Activated T-helper 1 cell treated with anti-CD3 and anti-CD28 coated beads, Interleukin-12 subunit alpha, Interleukin-12 subunit beta, Interleukin-2, Interleukin-4 antibody, amounts not matched to agents 30 ng/mL and 10 ng/mL and 1 ng/mL, durations not matched to agents 14 hours and 24 hours and 36 hours (primary cell): ENCODE results near the gene SDR42E2. TPM values are rescaled to one million over a fixed set of nuclear protein-coding genes. Genes with fewer than 3 reads are reported as not detected.
"Not testable (repeated sequence)": the region's sequence is repeated elsewhere in the genome, so short reads cannot be mapped to it uniquely, and the experiment has no call there.

Source experiments
- DNase-seq: peaks from one replicate; pipeline ENCODE4 v3.0.0; 2021; ENCODE audit warnings: low spot score
- H3K27ac Mint-ChIP-seq: one replicate; pipeline ENCODE4 v1.8.0; 2021; ENCODE audit warnings: mild to moderate bottlenecking, mixed read lengths
- H3K27me3 Mint-ChIP-seq: one replicate; pipeline ENCODE4 v1.8.0; 2022; ENCODE audit warnings: mild to moderate bottlenecking, moderate library complexity, mixed read lengths; ENCODE audit not compliant: insufficient read depth
- H3K36me3 Mint-ChIP-seq: one replicate; pipeline ENCODE4 v1.8.0; 2021; ENCODE audit warnings: low read depth, mixed read lengths
- H3K4me1 Mint-ChIP-seq: one replicate; pipeline ENCODE4 v1.8.0; 2021; ENCODE audit warnings: low read depth, mixed read lengths
- H3K4me3 Mint-ChIP-seq: one replicate; pipeline ENCODE4 v1.8.0; 2021; ENCODE audit warnings: mild to moderate bottlenecking, moderate library complexity, mixed read lengths
- H3K9me3 Mint-ChIP-seq: one replicate; pipeline ENCODE4 v1.8.0; 2021; ENCODE audit warnings: mixed read lengths
- intact Hi-C: fragments of 100-400 bp; cut with micrococcal nuclease; formaldehyde crosslinking; loops from one replicate; pipeline ENCODE4 v1.15.1; 2024
- total RNA-seq: library from RNA; stranded (reverse); gene quantifications from 2 replicates; pipeline ENCODE4 v1.2.3, GENCODE V29; 2022

The SDR42E2 gene
- total RNA-seq: not detected in 2 replicates

DNA sequence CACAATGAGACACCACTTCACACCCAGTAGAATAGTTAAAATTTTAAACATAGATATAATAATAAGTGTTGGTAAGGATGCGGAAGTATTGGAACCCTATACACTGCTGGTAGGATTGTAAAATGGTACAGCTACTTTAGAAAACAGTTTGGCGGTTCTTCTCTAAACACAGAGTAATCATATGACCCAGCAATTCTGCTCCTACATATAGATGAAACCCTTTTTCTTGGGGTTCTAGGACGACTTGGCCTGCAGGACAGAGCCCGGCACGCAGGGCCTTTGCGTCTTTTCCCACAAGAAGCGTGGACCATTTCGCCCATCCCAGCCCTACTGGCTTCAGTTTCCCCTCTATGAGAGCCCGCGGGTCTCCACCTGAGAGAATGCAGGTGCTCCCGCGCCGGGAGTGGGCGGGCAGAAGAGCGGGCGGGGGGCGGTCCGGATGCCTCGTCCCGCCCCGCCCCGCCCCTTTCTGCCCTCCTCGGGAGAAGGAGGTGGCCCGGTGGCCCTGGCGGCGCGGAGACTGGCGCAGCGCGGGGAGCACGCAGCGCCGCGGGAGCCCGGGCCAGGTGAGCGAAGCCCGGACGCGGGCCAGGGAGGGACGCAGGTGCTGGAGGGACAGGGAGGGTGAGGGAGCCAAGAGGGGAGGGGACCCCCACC, at the start of gene SDR42E2:
Gene SDR42E2, plus strand, starts transcription at position 508 of the 657 bp plus-strand sequence. CDS start 3,077 bp downstream, outside the sequence.
- Mint-ChIP-seq H3K4me1 (no peaks in the 10 kb centered on the region), H3K27ac (no peak within 1 kb of the TSS), H3K36me3 (no peaks in the 10 kb centered on the region), H3K4me3 (no peak within 1 kb of the TSS), H3K9me3 (no peaks in the 10 kb centered on the region), H3K27me3 (peaks cover 33% of the 10 kb centered on the region)
- intact Hi-C loops: no loop called here
- no peak for DNase-seq

DNA sequence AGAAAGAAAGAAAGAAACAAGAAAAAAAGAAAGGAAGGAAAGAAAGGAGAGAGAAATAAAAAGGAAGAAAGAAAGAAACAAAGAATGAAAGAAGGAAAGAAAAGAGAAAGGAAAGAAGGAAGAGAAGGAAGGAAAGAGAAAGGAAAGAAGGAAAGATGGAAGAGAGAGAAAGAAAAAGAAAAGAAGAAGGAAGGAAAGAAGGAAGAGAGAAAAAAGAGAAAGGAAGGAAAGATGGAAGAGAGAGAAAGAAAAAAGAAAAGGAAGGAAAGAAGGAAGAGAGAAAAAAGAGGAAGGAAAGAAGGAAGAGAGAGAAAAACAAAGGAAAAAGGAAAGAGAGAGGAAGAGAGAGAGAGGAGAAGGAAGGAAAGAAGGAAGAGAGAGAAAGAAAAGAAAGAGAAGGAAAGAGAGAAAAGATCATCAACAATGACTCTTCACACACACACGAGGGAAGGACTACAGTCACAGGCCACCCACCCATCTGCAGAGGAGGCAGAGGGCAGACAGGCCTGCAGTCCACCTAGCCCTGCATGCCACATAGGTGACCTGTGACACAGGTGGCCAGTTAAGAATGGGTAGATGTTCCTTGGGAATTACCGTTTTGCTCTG, 46.1 kb upstream of the SDR42E2 start:
- H3K4me1 Mint-ChIP-seq: no peaks in the 10 kb centered on the region
- H3K9me3 Mint-ChIP-seq: no peaks in the 10 kb centered on the region
- intact Hi-C loops: no loop called here
- no peak overlapping the region for H3K27ac Mint-ChIP-seq
- peaks cover 6% of the 10 kb centered on the region for H3K27me3 Mint-ChIP-seq
- DNase-seq: no peak
- no peak overlapping the region for H3K4me3 Mint-ChIP-seq
- no peaks in the 10 kb centered on the region for H3K36me3 Mint-ChIP-seq

DNA sequence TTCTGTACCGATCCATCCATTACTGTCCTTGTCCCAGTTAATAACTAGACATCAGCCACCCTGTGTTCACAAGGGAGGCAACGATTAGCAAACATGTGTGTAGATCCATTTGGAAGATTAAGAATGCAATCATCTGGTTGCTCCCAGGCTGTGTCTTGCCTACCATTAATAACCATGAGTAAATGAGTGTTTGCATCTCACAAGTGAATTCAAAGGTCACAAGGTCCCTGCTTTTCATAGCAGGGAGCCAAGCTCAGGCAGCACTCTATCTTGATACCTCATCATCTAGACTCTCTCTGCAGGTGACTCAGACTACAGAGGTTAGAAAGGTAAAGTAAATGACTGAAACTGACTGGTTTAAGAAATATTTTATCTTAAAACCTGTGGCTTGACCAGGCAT, 44.7 kb upstream of the SDR42E2 start:
- Mint-ChIP-seq H3K36me3 (no peaks in the 10 kb centered on the region), H3K4me3 (no peak overlapping the region), H3K9me3 (no peaks in the 10 kb centered on the region), H3K27ac (no peak overlapping the region), H3K4me1 (no peaks in the 10 kb centered on the region), H3K27me3 (peaks cover 7% of the 10 kb centered on the region)
- DNase-seq: no peak
- intact Hi-C loops: no loop called here

DNA sequence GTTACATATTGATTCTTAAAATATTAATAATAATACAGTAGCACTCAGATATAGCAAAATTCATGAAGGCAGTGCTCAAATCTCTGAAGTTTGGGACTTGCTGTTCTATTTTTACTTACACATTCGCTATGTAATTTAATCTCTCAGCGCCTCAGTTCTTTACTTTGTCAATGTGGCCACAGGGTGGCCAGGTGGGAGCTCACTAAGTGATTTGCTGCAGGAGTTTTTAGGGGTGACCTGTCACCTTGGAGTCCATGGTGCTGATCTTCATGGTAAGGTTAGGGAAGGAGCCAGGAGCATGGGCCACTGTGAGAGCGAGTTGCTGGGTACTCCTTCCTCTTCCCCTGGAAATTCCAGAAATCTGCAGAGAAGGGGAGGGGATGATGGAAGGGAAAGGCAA, 41.9 kb upstream of the SDR42E2 start:
- DNase-seq: no peak
- Mint-ChIP-seq H3K9me3 (no peaks in the 10 kb centered on the region), H3K4me1 (no peaks in the 10 kb centered on the region), H3K27me3 (peaks cover 7% of the 10 kb centered on the region), H3K36me3 (no peaks in the 10 kb centered on the region), H3K4me3 (no peak overlapping the region), H3K27ac (no peak overlapping the region)
- intact Hi-C loops: no loop called here

DNA sequence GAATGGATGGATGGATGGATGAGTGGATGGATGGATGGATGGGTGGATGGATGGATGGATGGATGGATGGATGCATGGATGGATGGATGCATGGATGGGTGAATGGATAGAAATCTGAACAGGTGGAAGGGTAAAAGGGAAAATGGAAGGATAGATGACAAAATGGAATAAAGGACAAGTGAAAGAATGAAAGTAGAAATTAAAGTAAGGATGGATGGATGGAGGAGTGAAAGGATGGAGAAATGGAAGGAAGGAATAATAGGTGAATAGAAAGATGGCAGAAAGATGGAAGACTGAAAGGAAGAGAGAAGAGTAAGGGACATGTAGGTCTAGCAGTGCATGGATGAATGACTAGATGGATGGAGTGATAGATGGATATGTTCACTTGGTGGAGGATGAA, 40.1 kb upstream of the SDR42E2 start:
- DNase-seq: no peak
- H3K4me3 Mint-ChIP-seq: no peak overlapping the region
- H3K36me3 Mint-ChIP-seq: no peaks in the 10 kb centered on the region
- H3K4me1 Mint-ChIP-seq: no peaks in the 10 kb centered on the region
- peaks cover 7% of the 10 kb centered on the region for H3K27me3 Mint-ChIP-seq
- H3K9me3 Mint-ChIP-seq: no peaks in the 10 kb centered on the region
- H3K27ac Mint-ChIP-seq: no peak overlapping the region
- intact Hi-C loops: no loop called here

DNA sequence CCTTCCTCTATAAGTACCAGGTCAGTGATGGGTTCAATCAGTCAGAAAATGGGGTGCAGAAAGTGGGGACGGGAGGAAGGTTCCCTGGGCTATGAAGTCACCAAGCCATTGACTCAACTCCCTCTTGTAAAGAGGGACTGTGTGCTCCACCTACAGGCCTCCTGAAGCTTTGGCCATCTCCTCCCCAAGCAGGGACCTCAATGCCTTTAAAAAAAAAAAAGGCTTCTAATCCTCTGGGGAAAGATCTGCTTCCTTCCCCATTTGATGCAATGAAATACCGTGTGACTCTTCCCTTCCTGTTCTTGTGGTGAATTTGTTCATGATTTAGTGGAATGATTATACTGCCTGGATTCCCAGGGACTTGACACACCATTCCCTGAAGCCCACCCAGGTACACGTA, 39.2 kb upstream of the SDR42E2 start:
- H3K4me3 Mint-ChIP-seq: no peak overlapping the region
- peaks cover 7% of the 10 kb centered on the region for H3K27me3 Mint-ChIP-seq
- peak overlapping the region; percentile 40 for H3K27ac Mint-ChIP-seq
- no peaks in the 10 kb centered on the region for H3K4me1 Mint-ChIP-seq
- H3K9me3 Mint-ChIP-seq: no peaks in the 10 kb centered on the region
- intact Hi-C loops: no loop called here
- no peaks in the 10 kb centered on the region for H3K36me3 Mint-ChIP-seq
- no peak for DNase-seq

DNA sequence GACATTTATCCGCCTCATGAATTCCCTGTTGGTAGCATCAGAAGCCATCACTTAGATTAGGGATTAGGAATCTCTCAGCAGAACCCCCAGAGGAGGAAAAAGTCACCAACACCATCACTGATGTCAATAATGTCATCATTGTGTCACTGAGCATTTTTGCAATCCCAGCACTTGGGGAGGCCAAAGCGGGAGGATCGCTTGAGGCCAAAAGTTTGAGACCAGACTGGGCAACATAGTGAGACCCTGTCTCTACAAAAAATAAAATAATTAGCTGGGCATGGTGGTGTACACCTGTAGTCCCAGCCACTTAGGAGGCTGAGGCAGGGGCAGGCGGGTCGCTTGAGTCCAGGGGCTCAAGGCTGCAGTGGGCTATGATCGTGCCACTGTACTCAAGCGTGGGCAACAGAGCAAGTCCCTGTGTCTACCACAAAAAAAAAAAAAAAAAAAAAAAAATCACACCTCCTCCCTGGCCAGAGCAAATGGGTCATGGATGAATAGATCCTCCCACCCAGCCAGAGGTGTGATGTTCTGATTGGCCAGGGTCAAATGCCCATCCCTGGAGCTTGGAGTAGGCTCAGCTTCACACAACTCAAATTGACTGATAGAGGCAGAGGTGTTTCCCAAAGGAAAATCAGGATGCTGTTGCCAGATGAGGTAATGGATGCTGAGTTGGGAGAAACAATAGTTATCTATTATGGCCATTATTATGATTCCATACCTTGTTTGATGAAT, 38.4 kb upstream of the SDR42E2 start:
- Mint-ChIP-seq H3K27ac (no peak overlapping the region), H3K36me3 (no peaks in the 10 kb centered on the region), H3K4me1 (no peaks in the 10 kb centered on the region), H3K4me3 (no peak overlapping the region), H3K27me3 (peaks cover 7% of the 10 kb centered on the region), H3K9me3 (no peaks in the 10 kb centered on the region)
- DNase-seq: no peak
- intact Hi-C loops: no loop called here

DNA sequence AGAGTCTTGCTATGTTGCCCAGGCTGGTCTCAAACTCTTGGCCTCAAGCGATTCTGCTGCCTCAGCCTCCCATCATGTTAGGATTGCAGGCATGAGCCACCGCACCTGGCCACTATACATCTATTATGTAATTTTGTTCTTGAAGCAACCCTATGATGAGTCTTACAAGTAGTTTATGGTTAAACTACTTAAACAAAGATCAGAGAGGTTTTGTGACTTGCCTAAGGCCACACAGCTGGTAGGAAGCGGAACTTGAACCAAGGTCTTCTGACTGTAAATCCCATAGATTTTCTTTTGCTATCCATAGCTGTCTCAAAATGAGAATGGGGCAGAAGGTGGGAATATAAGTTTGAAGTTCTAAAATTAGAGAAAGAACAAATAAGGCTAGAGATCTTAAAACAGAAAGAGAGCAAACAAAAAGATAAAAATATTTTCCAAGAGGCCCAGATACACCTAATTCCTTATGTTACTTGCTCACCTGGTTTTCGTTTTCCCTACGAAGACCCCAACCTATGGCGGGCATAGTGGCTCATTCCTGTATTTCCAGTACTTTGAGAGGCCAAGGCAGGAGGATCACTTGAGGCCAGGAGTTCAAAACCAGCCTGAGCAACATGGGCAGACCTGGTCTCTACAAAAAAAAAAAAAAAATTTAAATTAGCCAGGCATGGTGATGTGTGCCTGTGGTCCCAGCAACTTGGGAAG, 37.6 kb upstream of the SDR42E2 start:
- H3K27ac Mint-ChIP-seq: no peak overlapping the region
- H3K4me3 Mint-ChIP-seq: no peak overlapping the region
- no peaks in the 10 kb centered on the region for H3K9me3 Mint-ChIP-seq
- H3K4me1 Mint-ChIP-seq: no peaks in the 10 kb centered on the region
- intact Hi-C loops: no loop called here
- H3K27me3 Mint-ChIP-seq: peaks cover 11% of the 10 kb centered on the region
- no peaks in the 10 kb centered on the region for H3K36me3 Mint-ChIP-seq
- no peak for DNase-seq

DNA sequence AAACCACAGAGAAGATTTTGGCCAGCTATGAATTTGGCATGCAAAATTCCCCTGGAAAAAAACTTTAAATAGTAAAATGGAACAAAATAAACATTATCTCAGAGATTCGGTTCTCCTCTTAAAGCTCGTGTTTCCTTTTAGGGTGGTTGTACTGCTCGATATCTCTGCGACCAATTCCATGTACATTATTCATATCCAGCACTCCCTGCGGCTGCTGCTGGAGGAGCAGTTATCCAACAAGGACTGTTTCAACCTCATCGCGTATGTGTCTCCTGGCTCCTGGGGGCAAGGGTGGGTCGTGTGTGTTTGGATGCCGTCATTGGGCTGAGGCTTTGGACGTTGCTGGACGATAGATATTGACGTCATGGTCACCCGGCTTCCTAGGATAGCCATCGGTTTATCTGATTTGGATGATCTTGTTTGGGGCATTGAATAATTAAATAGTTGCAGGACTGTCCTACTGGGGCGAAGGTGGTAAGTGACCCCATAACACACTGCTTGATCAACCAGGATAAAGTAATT, 36.2 kb upstream of the SDR42E2 start:
- intact Hi-C loops: no loop called here

DNA sequence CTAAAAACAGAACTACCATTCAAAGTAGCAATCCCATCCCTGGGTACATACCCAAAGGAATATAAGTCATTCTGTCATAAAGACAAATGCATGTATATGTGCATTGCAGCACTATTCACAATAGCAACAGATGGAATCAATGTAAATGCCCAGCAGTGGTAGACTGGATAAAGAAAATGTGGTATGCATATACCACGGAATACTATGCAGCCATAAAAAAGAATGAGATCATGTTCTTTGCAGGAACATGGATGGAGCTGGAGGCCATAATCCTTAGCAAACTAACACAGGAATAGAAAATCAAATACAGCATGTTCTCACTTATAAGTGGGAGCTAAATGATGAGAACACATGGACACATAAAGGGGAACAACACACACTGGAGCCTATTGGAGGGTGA, 33.8 kb upstream of the SDR42E2 start:
- intact Hi-C loops, H3K27ac Mint-ChIP-seq, H3K9me3 Mint-ChIP-seq, H3K36me3 Mint-ChIP-seq, H3K27me3 Mint-ChIP-seq, H3K4me3 Mint-ChIP-seq, DNase-seq, H3K4me1 Mint-ChIP-seq: not testable (repeated sequence)

More for the DNA sequence above, 36.2 kb upstream of the SDR42E2 start:
- DNase-seq: no peak
- Mint-ChIP-seq H3K4me3 (no peak overlapping the region), H3K4me1 (no peaks in the 10 kb centered on the region), H3K36me3 (no peaks in the 10 kb centered on the region), H3K9me3 (no peaks in the 10 kb centered on the region), H3K27ac (no peak overlapping the region), H3K27me3 (peaks cover 5% of the 10 kb centered on the region)

DNA sequence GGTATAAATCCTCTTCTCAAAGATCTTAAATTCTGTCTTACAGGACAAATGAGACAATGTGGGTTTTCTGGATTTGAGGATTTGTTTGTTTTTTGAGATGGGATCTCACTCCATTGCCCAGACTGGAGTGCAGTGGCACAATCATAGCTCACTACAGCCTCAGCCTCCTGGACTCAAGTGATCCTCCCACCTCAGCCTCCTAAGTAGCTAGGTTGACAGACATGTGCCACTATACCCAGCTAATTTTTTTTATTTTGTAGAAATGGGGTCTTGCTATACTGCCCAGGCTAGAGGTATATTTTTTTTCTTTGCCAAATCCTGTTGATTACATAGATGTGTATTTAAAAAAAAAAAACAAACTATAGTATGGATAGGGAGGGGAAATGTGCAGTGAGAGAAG, 31.8 kb upstream of the SDR42E2 start:
- H3K36me3 Mint-ChIP-seq: no peaks in the 10 kb centered on the region
- H3K9me3 Mint-ChIP-seq: no peaks in the 10 kb centered on the region
- H3K27me3 Mint-ChIP-seq: peaks cover 4% of the 10 kb centered on the region
- H3K4me1 Mint-ChIP-seq: no peaks in the 10 kb centered on the region
- no peak overlapping the region for H3K4me3 Mint-ChIP-seq
- no peak for DNase-seq
- intact Hi-C loops: no loop called here
- no peak overlapping the region for H3K27ac Mint-ChIP-seq

DNA sequence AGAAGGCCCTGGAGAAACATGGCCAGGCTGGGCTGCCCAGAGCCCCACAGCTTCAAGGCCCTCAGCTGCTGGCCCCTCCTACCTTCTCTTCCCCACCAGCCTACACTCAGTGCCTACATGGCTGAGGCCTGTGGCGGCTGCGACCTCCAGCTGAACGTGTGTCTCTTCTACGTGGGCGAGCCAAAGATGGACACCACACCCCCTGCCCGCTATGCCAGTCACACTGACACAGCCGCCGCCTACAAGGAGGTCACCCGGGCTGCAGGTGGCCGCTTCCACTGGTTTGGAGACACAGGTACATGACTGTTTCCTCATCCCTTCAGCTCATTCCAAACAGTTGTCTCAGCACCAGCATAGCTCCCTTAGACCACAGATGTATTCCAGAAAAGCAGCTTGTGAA, 29.5 kb upstream of the SDR42E2 start:
- H3K4me1 Mint-ChIP-seq: no peaks in the 10 kb centered on the region
- no peaks in the 10 kb centered on the region for H3K9me3 Mint-ChIP-seq
- H3K4me3 Mint-ChIP-seq: no peak overlapping the region
- H3K27me3 Mint-ChIP-seq: peaks cover 8% of the 10 kb centered on the region
- H3K27ac Mint-ChIP-seq: no peak overlapping the region
- intact Hi-C loops: no loop called here
- no peak for DNase-seq
- H3K36me3 Mint-ChIP-seq: no peaks in the 10 kb centered on the region

DNA sequence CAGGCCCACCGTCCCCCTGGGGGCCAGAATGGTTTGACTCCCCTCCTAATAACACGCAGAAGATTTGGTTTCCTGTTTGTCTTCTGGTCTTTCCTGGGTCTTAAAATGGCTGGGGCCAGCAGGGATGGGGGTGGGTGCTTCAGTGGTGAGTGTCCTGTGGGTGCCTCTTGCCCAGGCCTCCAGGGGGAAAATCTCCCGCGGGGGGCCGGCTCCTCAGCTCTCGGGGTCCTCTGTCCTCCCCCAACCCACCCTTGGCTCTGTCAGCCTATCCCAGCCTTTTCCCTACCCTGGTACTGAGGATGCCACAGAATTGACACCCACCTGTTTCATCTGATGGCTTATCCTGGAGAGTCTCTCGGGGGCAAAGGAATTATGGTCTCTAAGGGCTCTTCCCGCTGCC, 23.8 kb upstream of the SDR42E2 start:
- DNase-seq: no peak
- H3K9me3 Mint-ChIP-seq: no peaks in the 10 kb centered on the region
- H3K4me1 Mint-ChIP-seq: no peaks in the 10 kb centered on the region
- intact Hi-C loops: no loop called here
- no peaks in the 10 kb centered on the region for H3K36me3 Mint-ChIP-seq
- H3K4me3 Mint-ChIP-seq: no peak overlapping the region
- peaks cover 9% of the 10 kb centered on the region for H3K27me3 Mint-ChIP-seq
- H3K27ac Mint-ChIP-seq: no peak overlapping the region
